ENCODE results near the gene KLRF1. TPM values are rescaled to one million over a fixed set of nuclear protein-coding genes. Genes with fewer than 3 reads are reported as not detected.
A peak's percentile ranks its signal among the peaks of the same experiment; 100 is the strongest.

Gene KLRF1
- total and polyA plus RNA-seq, 2 donors (not counting 1 experiment from before 2014, with no cell fraction given), result 1.0 to 1.7 TPM

- intact Hi-C loops (cut with micrococcal nuclease), result loop anchor here (2.0 to 10.0 kb wide), 5 partner anchors 55 to 745 kb away; partner anchors contain the start of gene MAGOHB
- Histone ChIP-seq H2AFZ (ENCODE audit: insufficient read depth, low read depth, low read length, poor library complexity, severe bottlenecking) (no peak overlapping the region), H3K36me3 (replicated peaks in 1 of 2; ENCODE audit: control extremely low read depth in 1 of 2, control insufficient read depth in 1 of 2, extremely low read depth in 1 of 2, insufficient read depth in 2 of 2, low read length in 1 of 2) (no peaks in the 10 kb centered on the region)
Measured at GRCh38 chr12:9867531-9867930, 40.2 kb downstream of the KLRF1 start.

GRCh38 chr12:9868311-9868801 lies 41.1 kb downstream of the KLRF1 start:
- Mint-ChIP-seq H3K4me3 (peak overlapping the region; percentile 92), H3K4me1 (peaks cover 49% of the 10 kb centered on the region), H3K27ac (peak overlapping the region; percentile 75), H3K27me3 (no peaks in the 10 kb centered on the region), H3K9me3 (ENCODE audit: insufficient read depth) (peaks cover 9% of the 10 kb centered on the region)
- Histone ChIP-seq H3K27me3 (replicated peaks in 1 of 4; ENCODE audit: control extremely low read depth in 1 of 4, control insufficient read depth in 3 of 4, insufficient read depth in 4 of 4, low read length in 3 of 4) (no peaks in the 10 kb centered on the region), H3K36me3 (replicated peaks in 1 of 2; ENCODE audit: control extremely low read depth in 1 of 2, control insufficient read depth in 1 of 2, extremely low read depth in 1 of 2, insufficient read depth in 2 of 2, low read length in 1 of 2) (no peaks in the 10 kb centered on the region), H3K4me1 (ENCODE audit: control insufficient read depth in 2 of 2, insufficient read depth in 2 of 2, low read length in 2 of 2) (peaks cover 14 to 19% of the 10 kb centered on the region in 2 donors), H3K79me2 (ENCODE audit: control insufficient read depth, insufficient read depth, low read length) (peaks cover 69% of the 10 kb centered on the region), H4K20me1 (ENCODE audit: control insufficient read depth, insufficient read depth, low read length, poor library complexity, severe bottlenecking) (peaks cover 5% of the 10 kb centered on the region), H3K9ac (ENCODE audit: low read length) (peak overlapping the region; percentile 69), H3K4me3 (ENCODE audit: control extremely low read depth in 1 of 5, extremely low read depth in 1 of 5, insufficient read depth in 1 of 5, low read depth in 2 of 5, low read length in 4 of 5) (peak overlapping the region; percentile 51 to 97 (median 66)), H3K9me3 (ENCODE audit: control extremely low read depth in 1 of 3, control insufficient read depth in 2 of 3, insufficient read depth in 1 of 3, low read length in 2 of 3) (peaks cover 0 to 10% (median 0%) of the 10 kb centered on the region in 3 donors), H2AFZ (ENCODE audit: insufficient read depth, low read depth, low read length, poor library complexity, severe bottlenecking) (no peak overlapping the region), H3K27ac (ENCODE audit: low read length in 2 of 2) (peak overlapping the region; percentile 89 to 90), H3K4me2 (replicated peaks; ENCODE audit: low read depth, low read length, poor library complexity, severe bottlenecking) (peak overlapping the region; percentile 75)
- no CpG with 5 or more reads among the region's 11 CpGs for WGBS (ENCODE audit: insufficient coverage)
- ChIA-PET CTCF (interaction anchor here (1.3 to 4.3 kb wide), 4 partner anchors 54 to 137 kb away, joined by 3 to 14 read pairs (median 6); no protein-coding TSS in a partner anchor), POLR2A (no interaction called here)
- DNase-seq (peak; percentile 45), ATAC-seq (ENCODE audit: low read depth) (no peak)
- TF ChIP-seq CTCF (IDR thresholded peaks at IDR 0.05) (no peak), EZH2 (IDR thresholded peaks at IDR 0.05; ENCODE audit: borderline replicate concordance, insufficient read depth, low read depth, low read length, poor library complexity, severe bottlenecking) (no peak)
- intact Hi-C loops (cut with micrococcal nuclease), result loop anchor here (5.0 to 10.0 kb wide), 4 partner anchors 56 to 744 kb away; partner anchors contain the start of gene MAGOHB

More at GRCh38 chr12:9867531-9867930, 40.2 kb downstream of the KLRF1 start:
- Histone ChIP-seq H3K4me3 (ENCODE audit: control extremely low read depth in 1 of 5, extremely low read depth in 1 of 5, insufficient read depth in 1 of 5, low read depth in 2 of 5, low read length in 4 of 5) (peak overlapping the region; percentile 33 to 97 (median 60)), H3K4me2 (replicated peaks; ENCODE audit: low read depth, low read length, poor library complexity, severe bottlenecking) (peak overlapping the region; percentile 75), H3K9ac (ENCODE audit: low read length) (peak overlapping the region; percentile 69), H3K4me1 (ENCODE audit: control insufficient read depth in 2 of 2, insufficient read depth in 2 of 2, low read length in 2 of 2) (peaks cover 14 to 20% of the 10 kb centered on the region in 2 donors), H3K79me2 (ENCODE audit: control insufficient read depth, insufficient read depth, low read length) (peaks cover 78% of the 10 kb centered on the region), H3K9me3 (ENCODE audit: control extremely low read depth in 1 of 3, control insufficient read depth in 2 of 3, insufficient read depth in 1 of 3, low read length in 2 of 3) (peaks cover 0 to 10% (median 0%) of the 10 kb centered on the region in 3 donors), H4K20me1 (ENCODE audit: control insufficient read depth, insufficient read depth, low read length, poor library complexity, severe bottlenecking) (peaks cover 14% of the 10 kb centered on the region), H3K27ac (ENCODE audit: low read length in 2 of 2) (peak overlapping the region; percentile 59 to 90), H3K27me3 (replicated peaks in 1 of 4; ENCODE audit: control extremely low read depth in 1 of 4, control insufficient read depth in 3 of 4, insufficient read depth in 4 of 4, low read length in 3 of 4) (no peaks in the 10 kb centered on the region)
- Mint-ChIP-seq H3K4me1 (peaks cover 51% of the 10 kb centered on the region), H3K4me3 (peak overlapping the region; percentile 90), H3K9me3 (ENCODE audit: insufficient read depth) (peaks cover 11% of the 10 kb centered on the region), H3K27me3 (no peaks in the 10 kb centered on the region), H3K27ac (no peak overlapping the region)
- WGBS (ENCODE audit: insufficient coverage), result no CpG with 5 or more reads among the region's 4 CpGs
- ATAC-seq (ENCODE audit: low read depth) (no peak), DNase-seq (no peak)
- CTCF ChIA-PET, result interaction anchor here (0.9 to 4.3 kb wide), 5 partner anchors 53 to 324 kb away, joined by 3 to 14 read pairs (median 4); no protein-coding TSS in a partner anchor
- POLR2A ChIA-PET, result no interaction called here
- TF ChIP-seq EZH2 (IDR thresholded peaks at IDR 0.05; ENCODE audit: borderline replicate concordance, insufficient read depth, low read depth, low read length, poor library complexity, severe bottlenecking), result no peak

All from B cell (primary cell).